BE2C (cell line): Measurements from ENCODE around the gene GLIPR1.

ENCODE experiments used
- DNase-seq: peaks from one replicate; pipeline ENCODE4 v3.0.0-alpha.2; 2020
- H3K27me3 ChIP-seq: fragments of 250-450 bp; sonication (Bioruptor Pico); 2 replicates; pipeline ENCODE4 v1.5.1; 2020; ENCODE audit warnings: mild to moderate bottlenecking
- H3K36me3 ChIP-seq: fragments of 250-450 bp; sonication (Bioruptor Pico); 2 replicates; pipeline ENCODE4 v1.5.1; 2020; ENCODE audit warnings: mild to moderate bottlenecking
- H3K4me1 ChIP-seq: fragments of 250-450 bp; sonication (Bioruptor Pico); 2 replicates; pipeline ENCODE4 v1.5.1; 2020
- H3K4me3 ChIP-seq: 2 replicates; pipeline ENCODE4 v1.5.1; 2011; ENCODE audit warnings: low read depth, low read length
- H3K9me3 ChIP-seq: fragments of 250-450 bp; sonication (Bioruptor Pico); 2 replicates; pipeline ENCODE4 v1.5.1; 2020
- CTCF ChIP-seq: IDR thresholded peaks from 2 replicates; pipeline ENCODE4 v1.5.1; 2012; ENCODE audit warnings: mild to moderate bottlenecking, low read depth, low read length

Gene GLIPR1

GRCh38 chr12:75489613-75490210 lies 9.2 kb downstream of the GLIPR1 start:
- DNase-seq, result no peak

GRCh38 chr12:75491169-75491568 lies 10.6 kb downstream of the GLIPR1 start:
- DNase-seq, result no peak
- Histone ChIP-seq H3K36me3 (peaks cover 1% of the 10 kb centered on the region; the same call in 1 of the 2 replicates), H3K9me3 (no peaks in the 10 kb centered on the region), H3K27me3 (no peaks in the 10 kb centered on the region), H3K4me3 (no peak overlapping the region), H3K4me1 (no peaks in the 10 kb centered on the region; the same call in 1 of the 2 replicates)
- no peak for TF ChIP-seq CTCF

More at GRCh38 chr12:75489613-75490210, 9.2 kb downstream of the GLIPR1 start:
- Histone ChIP-seq H3K4me3 (no peak overlapping the region), H3K4me1 (no peaks in the 10 kb centered on the region; the same call in 1 of the 2 replicates), H3K27me3 (no peaks in the 10 kb centered on the region), H3K9me3 (no peaks in the 10 kb centered on the region), H3K36me3 (no peaks in the 10 kb centered on the region)
- no peak for TF ChIP-seq CTCF

GRCh38 chr12:75503459-75503858 lies 22.9 kb downstream of the GLIPR1 start:
- no peaks in the 10 kb centered on the region for H3K27me3 ChIP-seq
- no peak overlapping the region for H3K4me3 ChIP-seq
- no peak for TF ChIP-seq CTCF
- no peak for DNase-seq
- H3K9me3 ChIP-seq, result no peaks in the 10 kb centered on the region
- H3K4me1 ChIP-seq, result no peaks in the 10 kb centered on the region
- peaks cover 69% of the 10 kb centered on the region for H3K36me3 ChIP-seq

GRCh38 chr12:75503866-75504265 lies 23.3 kb downstream of the GLIPR1 start:
- H3K36me3 ChIP-seq, result peaks cover 66% of the 10 kb centered on the region
- DNase-seq, result no peak
- no peaks in the 10 kb centered on the region for H3K27me3 ChIP-seq
- no peak for TF ChIP-seq CTCF
- no peaks in the 10 kb centered on the region for H3K9me3 ChIP-seq
- H3K4me3 ChIP-seq, result no peak overlapping the region
- no peaks in the 10 kb centered on the region for H3K4me1 ChIP-seq

- peaks cover 50% of the 10 kb centered on the region for H3K36me3 ChIP-seq
- no peaks in the 10 kb centered on the region; the same call in 1 of the 2 replicates for H3K4me1 ChIP-seq
- no peak overlapping the region for H3K4me3 ChIP-seq
- DNase-seq, result no peak
- no peaks in the 10 kb centered on the region for H3K9me3 ChIP-seq
- no peaks in the 10 kb centered on the region for H3K27me3 ChIP-seq
- peak; percentile 67 for TF ChIP-seq CTCF
Measured at GRCh38 chr12:75505706-75506312, 25.3 kb downstream of the GLIPR1 start.

- no peak for TF ChIP-seq CTCF
- Histone ChIP-seq H3K27me3 (no peaks in the 10 kb centered on the region), H3K4me1 (peaks cover 4% of the 10 kb centered on the region), H3K9me3 (no peaks in the 10 kb centered on the region), H3K4me3 (no peak overlapping the region), H3K36me3 (peaks cover 37% of the 10 kb centered on the region)
- no peak for DNase-seq
Measured at GRCh38 chr12:75507086-75507485, 26.5 kb downstream of the GLIPR1 start.
